ENCODE results near the gene ZNF516.

Gene ZNF516

DNA sequence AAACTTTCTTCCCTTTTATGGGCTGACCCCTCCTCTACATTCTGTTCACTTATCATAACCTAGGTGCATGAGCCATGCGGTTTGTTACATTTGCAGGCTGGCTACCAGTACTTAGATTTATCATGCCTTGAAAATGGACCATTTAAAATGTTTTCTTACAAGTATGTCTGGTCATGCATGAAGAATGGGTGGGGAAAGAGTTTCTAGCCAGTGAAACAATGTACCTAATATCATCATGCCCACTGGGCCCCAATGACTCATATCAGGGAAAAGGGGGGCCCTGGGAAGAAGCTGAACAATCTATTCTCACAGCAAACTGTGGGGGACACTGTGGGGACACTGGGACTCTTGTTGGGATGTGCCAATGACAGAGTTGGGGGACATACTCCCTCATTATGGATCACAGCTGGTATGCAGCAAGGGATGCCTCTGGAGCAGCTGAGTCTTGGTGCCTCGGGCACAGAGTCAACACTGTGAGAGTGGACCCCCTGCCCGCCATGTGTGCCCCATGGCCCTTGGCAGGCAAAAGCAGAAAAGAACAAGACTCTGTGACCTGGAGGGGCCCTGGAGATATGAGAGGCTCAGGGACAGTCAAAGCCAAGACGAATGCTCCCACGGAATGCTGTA, 156.3 kb downstream of the ZNF516 start:
- no peak for ATAC-seq
- TF ChIP-seq RARB (CRISPR knock-in tag; IDR thresholded peaks at IDR 0.05) = no peak
- no peak for TF ChIP-seq ZNF8 (CRISPR knock-in tag; IDR thresholded peaks at IDR 0.05)
- TF ChIP-seq, protein P1, sequence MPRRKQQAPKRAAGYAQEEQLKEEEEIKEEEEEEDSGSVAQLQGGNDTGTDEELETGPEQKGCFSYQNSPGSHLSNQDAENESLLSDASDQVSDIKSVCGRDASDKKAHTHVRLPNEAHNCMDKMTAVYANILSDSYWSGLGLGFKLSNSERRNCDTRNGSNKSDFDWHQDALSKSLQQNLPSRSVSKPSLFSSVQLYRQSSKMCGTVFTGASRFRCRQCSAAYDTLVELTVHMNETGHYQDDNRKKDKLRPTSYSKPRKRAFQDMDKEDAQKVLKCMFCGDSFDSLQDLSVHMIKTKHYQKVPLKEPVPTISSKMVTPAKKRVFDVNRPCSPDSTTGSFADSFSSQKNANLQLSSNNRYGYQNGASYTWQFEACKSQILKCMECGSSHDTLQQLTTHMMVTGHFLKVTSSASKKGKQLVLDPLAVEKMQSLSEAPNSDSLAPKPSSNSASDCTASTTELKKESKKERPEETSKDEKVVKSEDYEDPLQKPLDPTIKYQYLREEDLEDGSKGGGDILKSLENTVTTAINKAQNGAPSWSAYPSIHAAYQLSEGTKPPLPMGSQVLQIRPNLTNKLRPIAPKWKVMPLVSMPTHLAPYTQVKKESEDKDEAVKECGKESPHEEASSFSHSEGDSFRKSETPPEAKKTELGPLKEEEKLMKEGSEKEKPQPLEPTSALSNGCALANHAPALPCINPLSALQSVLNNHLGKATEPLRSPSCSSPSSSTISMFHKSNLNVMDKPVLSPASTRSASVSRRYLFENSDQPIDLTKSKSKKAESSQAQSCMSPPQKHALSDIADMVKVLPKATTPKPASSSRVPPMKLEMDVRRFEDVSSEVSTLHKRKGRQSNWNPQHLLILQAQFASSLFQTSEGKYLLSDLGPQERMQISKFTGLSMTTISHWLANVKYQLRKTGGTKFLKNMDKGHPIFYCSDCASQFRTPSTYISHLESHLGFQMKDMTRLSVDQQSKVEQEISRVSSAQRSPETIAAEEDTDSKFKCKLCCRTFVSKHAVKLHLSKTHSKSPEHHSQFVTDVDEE (CRISPR knock-in tag; IDR thresholded peaks at IDR 0.05) = no peak
- no peak for TF ChIP-seq PPARA (CRISPR knock-in tag; IDR thresholded peaks at IDR 0.05; ENCODE audit: borderline replicate concordance)
- TF ChIP-seq ESRRG (CRISPR knock-in tag; IDR thresholded peaks at IDR 0.05) = no peak
- TF ChIP-seq CSDC2 (CRISPR knock-in tag; IDR thresholded peaks at IDR 0.05) = no peak

DNA sequence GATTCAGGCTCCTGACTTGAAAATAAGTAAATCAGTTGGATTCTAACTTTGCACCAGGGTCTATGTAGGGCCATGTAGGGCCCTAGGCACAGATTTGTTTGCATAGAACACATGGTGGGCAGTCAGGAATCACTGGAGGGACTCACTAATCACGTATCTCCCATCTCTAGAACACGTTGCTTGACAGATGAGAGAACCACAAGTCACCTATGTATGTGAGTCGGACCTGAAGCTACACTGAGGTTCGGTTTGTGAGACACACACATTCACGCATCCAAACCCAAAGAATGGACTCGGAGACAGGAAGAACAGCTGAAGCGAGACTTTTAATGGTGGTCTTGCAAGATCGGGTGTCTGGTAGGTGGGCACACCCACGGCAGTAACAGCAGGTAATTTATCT, 157.0 kb downstream of the ZNF516 start:
- no peak for ATAC-seq
- TF ChIP-seq PPARA (CRISPR knock-in tag; IDR thresholded peaks at IDR 0.05; ENCODE audit: borderline replicate concordance) (no peak), ESRRG (CRISPR knock-in tag; IDR thresholded peaks at IDR 0.05) (no peak), RARB (CRISPR knock-in tag; IDR thresholded peaks at IDR 0.05) (no peak), ZNF70 (CRISPR knock-in tag; IDR thresholded peaks at IDR 0.05) (no peak), ZFP30 (CRISPR knock-in tag; IDR thresholded peaks at IDR 0.05) (no peak), CSDC2 (CRISPR knock-in tag; IDR thresholded peaks at IDR 0.05) (no peak), ISL1 (CRISPR knock-in tag; IDR thresholded peaks at IDR 0.05) (no peak)
- TF ChIP-seq, protein P1 (CRISPR knock-in tag; IDR thresholded peaks at IDR 0.05) = no peak
- TF ChIP-seq, protein P2, sequence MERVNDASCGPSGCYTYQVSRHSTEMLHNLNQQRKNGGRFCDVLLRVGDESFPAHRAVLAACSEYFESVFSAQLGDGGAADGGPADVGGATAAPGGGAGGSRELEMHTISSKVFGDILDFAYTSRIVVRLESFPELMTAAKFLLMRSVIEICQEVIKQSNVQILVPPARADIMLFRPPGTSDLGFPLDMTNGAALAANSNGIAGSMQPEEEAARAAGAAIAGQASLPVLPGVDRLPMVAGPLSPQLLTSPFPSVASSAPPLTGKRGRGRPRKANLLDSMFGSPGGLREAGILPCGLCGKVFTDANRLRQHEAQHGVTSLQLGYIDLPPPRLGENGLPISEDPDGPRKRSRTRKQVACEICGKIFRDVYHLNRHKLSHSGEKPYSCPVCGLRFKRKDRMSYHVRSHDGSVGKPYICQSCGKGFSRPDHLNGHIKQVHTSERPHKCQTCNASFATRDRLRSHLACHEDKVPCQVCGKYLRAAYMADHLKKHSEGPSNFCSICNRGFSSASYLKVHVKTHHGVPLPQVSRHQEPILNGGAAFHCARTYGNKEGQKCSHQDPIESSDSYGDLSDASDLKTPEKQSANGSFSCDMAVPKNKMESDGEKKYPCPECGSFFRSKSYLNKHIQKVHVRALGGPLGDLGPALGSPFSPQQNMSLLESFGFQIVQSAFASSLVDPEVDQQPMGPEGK (CRISPR knock-in tag; IDR thresholded peaks at IDR 0.05; ENCODE audit: borderline replicate concordance) = no peak

DNA sequence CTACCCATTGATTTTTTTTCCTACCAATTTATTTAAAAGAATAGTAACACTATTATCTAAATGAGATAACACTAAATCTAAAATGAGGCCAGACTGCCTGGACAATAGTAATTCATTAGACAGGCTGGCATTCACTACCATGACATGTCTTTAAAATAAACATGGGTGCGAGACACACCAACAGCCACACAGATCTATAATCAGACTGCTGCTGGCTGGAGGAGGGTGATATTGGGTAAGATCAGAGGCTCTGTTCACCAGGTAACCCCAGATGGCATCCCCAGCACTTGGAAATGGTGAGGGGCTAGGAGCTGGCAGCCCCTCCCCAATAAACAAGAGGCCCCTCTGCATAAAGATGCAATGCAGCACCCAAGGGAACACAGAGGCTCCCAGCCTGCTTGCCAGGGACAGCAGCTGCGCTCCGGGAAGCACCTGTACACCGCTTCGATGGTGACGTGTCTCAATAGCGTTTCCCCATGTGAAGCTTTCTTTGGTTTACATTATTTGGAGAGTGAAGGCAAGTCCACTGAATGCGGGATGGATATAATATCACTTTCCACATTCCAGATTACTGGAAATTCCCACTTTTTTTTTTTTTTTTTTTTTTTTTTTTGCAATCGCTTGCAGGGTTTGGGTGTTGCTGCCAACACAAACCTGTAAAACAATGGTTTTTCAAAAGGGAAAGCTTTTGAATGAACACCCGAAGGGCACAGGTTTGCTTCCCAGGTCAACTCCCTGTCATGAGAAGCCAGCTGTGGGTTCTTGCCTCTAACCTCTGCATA, 159.0 kb downstream of the ZNF516 start:
- no peak for ATAC-seq
- TF ChIP-seq ZFP30 (CRISPR knock-in tag; IDR thresholded peaks at IDR 0.05) = no peak
- TF ChIP-seq, protein P3, sequence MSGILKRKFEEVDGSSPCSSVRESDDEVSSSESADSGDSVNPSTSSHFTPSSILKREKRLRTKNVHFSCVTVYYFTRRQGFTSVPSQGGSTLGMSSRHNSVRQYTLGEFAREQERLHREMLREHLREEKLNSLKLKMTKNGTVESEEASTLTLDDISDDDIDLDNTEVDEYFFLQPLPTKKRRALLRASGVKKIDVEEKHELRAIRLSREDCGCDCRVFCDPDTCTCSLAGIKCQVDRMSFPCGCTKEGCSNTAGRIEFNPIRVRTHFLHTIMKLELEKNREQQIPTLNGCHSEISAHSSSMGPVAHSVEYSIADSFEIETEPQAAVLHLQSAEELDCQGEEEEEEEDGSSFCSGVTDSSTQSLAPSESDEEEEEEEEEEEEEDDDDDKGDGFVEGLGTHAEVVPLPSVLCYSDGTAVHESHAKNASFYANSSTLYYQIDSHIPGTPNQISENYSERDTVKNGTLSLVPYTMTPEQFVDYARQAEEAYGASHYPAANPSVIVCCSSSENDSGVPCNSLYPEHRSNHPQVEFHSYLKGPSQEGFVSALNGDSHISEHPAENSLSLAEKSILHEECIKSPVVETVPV (CRISPR knock-in tag; IDR thresholded peaks at IDR 0.05) = no peak
- no peak for TF ChIP-seq ZC3H10 (CRISPR knock-in tag; IDR thresholded peaks at IDR 0.05)
- TF ChIP-seq ZFP3 (CRISPR knock-in tag; IDR thresholded peaks at IDR 0.05) = no peak
- TF ChIP-seq OSR1 (CRISPR knock-in tag; IDR thresholded peaks at IDR 0.05) = no peak
- no peak for TF ChIP-seq TCF4 (CRISPR knock-in tag; IDR thresholded peaks at IDR 0.05; ENCODE audit: borderline replicate concordance)
- no peak for TF ChIP-seq CSDC2 (CRISPR knock-in tag; IDR thresholded peaks at IDR 0.05)
- TF ChIP-seq SNAI2 (CRISPR knock-in tag; IDR thresholded peaks at IDR 0.05) = no peak
- TF ChIP-seq GLIS3 (CRISPR knock-in tag; IDR thresholded peaks at IDR 0.05) = no peak
- TF ChIP-seq, protein P4, sequence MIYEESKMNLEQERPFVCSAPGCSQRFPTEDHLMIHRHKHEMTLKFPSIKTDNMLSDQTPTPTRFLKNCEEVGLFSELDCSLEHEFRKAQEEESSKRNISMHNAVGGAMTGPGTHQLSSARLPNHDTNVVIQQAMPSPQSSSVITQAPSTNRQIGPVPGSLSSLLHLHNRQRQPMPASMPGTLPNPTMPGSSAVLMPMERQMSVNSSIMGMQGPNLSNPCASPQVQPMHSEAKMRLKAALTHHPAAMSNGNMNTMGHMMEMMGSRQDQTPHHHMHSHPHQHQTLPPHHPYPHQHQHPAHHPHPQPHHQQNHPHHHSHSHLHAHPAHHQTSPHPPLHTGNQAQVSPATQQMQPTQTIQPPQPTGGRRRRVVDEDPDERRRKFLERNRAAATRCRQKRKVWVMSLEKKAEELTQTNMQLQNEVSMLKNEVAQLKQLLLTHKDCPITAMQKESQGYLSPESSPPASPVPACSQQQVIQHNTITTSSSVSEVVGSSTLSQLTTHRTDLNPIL (CRISPR knock-in tag; IDR thresholded peaks at IDR 0.05; ENCODE audit: low read depth) = no peak
- TF ChIP-seq, protein P1 (CRISPR knock-in tag; IDR thresholded peaks at IDR 0.05) = no peak
- no peak for TF ChIP-seq TOX (CRISPR knock-in tag; IDR thresholded peaks at IDR 0.05; ENCODE audit: borderline replicate concordance)
- TF ChIP-seq ZNF565 (CRISPR knock-in tag; conservative IDR thresholded peaks at IDR 0.05; ENCODE audit: low read depth) = no peak
- no peak for TF ChIP-seq ESRRG (CRISPR knock-in tag; IDR thresholded peaks at IDR 0.05)
- TF ChIP-seq, protein P5, sequence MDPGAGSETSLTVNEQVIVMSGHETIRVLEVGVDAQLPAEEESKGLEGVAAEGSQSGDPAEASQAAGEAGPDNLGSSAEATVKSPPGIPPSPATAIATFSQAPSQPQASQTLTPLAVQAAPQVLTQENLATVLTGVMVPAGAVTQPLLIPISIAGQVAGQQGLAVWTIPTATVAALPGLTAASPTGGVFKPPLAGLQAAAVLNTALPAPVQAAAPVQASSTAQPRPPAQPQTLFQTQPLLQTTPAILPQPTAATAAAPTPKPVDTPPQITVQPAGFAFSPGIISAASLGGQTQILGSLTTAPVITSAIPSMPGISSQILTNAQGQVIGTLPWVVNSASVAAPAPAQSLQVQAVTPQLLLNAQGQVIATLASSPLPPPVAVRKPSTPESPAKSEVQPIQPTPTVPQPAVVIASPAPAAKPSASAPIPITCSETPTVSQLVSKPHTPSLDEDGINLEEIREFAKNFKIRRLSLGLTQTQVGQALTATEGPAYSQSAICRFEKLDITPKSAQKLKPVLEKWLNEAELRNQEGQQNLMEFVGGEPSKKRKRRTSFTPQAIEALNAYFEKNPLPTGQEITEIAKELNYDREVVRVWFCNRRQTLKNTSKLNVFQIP (CRISPR knock-in tag; IDR thresholded peaks at IDR 0.05; ENCODE audit: borderline replicate concordance, low read depth) = no peak
- TF ChIP-seq ZNF70 (CRISPR knock-in tag; IDR thresholded peaks at IDR 0.05) = no peak
